ENCODE data around the gene EDN2.

- no peak for TF ChIP-seq CTCF (IDR thresholded peaks at IDR 0.05)
- TF ChIP-seq POLR2A (IDR thresholded peaks at IDR 0.05): no peak
- TF ChIP-seq POLR2AphosphoS5 (IDR thresholded peaks at IDR 0.05; ENCODE audit: insufficient read depth in 1 of 2, low read depth in 1 of 2): no peak
Measured at GRCh38 chr1:41479808-41480160, 4.7 kb downstream of the EDN2 start.
